ENCODE results near the gene ABL1. TPM values are rescaled to one million over a fixed set of nuclear protein-coding genes. Genes with fewer than 3 reads are reported as not detected.

The ABL1 gene
- total and polyA plus RNA-seq, 4 donors = 23.3 to 60.0 (median 37.7) TPM

DNA sequence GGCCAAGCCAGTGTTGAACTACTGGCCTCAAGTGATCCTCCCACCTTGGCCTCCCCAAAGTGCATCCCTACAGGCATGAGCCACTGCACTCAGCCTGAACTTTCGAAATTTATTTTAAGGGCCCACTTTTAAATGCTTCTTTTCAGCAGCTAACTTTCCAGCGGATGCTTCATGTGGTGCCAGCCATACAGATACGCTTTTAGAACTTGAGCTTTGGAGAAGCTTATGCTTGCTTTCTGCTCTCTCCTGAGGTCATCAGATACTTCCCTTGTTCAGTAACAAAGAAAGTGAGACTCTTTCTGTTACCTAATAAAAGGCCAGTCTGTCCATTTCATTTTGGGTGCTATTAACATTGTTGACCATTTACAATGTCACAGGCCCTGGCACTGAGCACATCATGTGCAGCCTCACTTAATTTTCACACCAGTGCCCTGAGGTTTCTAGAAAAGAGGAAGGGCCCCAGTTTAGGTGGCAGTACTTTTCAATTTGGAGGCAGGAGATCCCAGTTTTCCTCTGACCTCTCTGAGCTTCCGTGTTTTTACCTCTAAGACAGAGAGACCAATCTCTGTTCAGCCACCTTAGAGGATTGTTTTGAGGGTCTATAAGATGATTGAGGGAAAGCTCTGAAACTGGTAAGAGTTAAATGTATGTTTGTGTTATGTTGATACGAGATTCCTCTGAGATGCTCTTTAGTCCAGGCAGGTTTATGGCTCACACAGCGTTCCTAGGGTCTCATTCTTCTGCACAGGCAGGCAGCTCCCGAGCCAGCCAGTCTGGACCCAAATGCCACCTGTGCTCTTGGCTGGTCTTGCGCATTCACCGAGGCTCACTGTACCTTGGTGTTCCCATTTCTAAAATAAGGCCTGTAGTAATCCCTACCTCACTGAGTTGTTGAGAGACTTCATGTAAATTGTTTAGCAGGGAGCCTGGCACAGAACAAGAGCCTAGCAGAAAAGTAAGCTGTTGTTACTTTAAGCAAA is 4.4 kb downstream of the ABL1 start:
- Histone ChIP-seq H3K27ac (ENCODE audit: low read depth in 1 of 2, low read length in 1 of 2) (peak overlapping the region in 1 of 2 donors; percentile 11), H3K9me3 (ENCODE audit: control insufficient read depth in 4 of 4, insufficient read depth in 3 of 4, low read length in 3 of 4) (no peaks in the 10 kb centered on the region), H3K9ac (ENCODE audit: insufficient read depth in 1 of 2, low read length in 2 of 2) (no peak overlapping the region), H3K36me3 (ENCODE audit: control insufficient read depth in 4 of 4, insufficient read depth in 4 of 4, low read length in 4 of 4) (no peaks in the 10 kb centered on the region), H3K4me3 (no peak overlapping the region), H3K27me3 (ENCODE audit: control insufficient read depth in 3 of 3, insufficient read depth in 3 of 3, low read length in 2 of 3) (no peaks in the 10 kb centered on the region), H3K4me1 (ENCODE audit: control insufficient read depth in 5 of 5, insufficient read depth in 5 of 5, low read length in 5 of 5) (peaks cover 5 to 44% (median 11%) of the 10 kb centered on the region in 5 donors)
- ATAC-seq (ENCODE audit: insufficient read depth, low FRiP score) (no peak), DNase-seq (peak in 1 of 3 donors; percentile 32)
- TF ChIP-seq, protein P1, sequence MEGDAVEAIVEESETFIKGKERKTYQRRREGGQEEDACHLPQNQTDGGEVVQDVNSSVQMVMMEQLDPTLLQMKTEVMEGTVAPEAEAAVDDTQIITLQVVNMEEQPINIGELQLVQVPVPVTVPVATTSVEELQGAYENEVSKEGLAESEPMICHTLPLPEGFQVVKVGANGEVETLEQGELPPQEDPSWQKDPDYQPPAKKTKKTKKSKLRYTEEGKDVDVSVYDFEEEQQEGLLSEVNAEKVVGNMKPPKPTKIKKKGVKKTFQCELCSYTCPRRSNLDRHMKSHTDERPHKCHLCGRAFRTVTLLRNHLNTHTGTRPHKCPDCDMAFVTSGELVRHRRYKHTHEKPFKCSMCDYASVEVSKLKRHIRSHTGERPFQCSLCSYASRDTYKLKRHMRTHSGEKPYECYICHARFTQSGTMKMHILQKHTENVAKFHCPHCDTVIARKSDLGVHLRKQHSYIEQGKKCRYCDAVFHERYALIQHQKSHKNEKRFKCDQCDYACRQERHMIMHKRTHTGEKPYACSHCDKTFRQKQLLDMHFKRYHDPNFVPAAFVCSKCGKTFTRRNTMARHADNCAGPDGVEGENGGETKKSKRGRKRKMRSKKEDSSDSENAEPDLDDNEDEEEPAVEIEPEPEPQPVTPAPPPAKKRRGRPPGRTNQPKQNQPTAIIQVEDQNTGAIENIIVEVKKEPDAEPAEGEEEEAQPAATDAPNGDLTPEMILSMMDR (IDR thresholded peaks at IDR 0.05; ENCODE audit: control extremely low read depth, extremely low read depth) = no peak
- WGBS, 2 donors = 81 to 83% methylated on average over 9 of the region's 9 CpGs

DNA sequence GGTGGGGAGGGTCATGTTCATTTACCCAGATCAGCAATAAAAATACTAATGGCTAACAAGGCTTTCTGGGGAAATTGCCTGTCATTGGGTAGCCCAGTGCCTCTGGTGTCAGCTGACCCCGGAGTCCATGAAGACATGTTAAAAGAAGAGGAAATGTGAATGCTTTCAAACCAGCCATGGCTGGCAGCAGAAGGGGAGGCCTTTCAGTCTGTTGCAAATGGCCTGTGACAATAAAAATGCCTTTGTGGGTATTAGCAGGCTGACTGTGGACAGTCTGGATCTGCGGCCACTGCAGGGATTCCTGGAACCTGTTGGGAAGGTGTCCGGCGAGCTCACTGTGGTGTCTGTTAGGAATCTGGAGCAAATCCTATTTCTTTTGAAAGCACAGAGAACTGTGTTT is 7.5 kb downstream of the ABL1 start:
- DNase-seq = no peak
- no peak overlapping the region for H3K4me3 ChIP-seq
- H3K27ac ChIP-seq (ENCODE audit: low read depth in 1 of 2, low read length in 1 of 2) = no peak overlapping the region
- no peaks in the 10 kb centered on the region for H3K36me3 ChIP-seq (ENCODE audit: control insufficient read depth in 4 of 4, insufficient read depth in 4 of 4, low read length in 4 of 4)
- H3K9ac ChIP-seq (ENCODE audit: insufficient read depth in 1 of 2, low read length in 2 of 2) = no peak overlapping the region
- no peak for ATAC-seq (ENCODE audit: insufficient read depth, low FRiP score)
- 89 to 92% methylated on average over 4 of the region's 4 CpGs for WGBS, 2 donors
- TF ChIP-seq, protein P1 (IDR thresholded peaks at IDR 0.05; ENCODE audit: control extremely low read depth, extremely low read depth) = no peak
- H3K9me3 ChIP-seq (ENCODE audit: control insufficient read depth in 4 of 4, insufficient read depth in 3 of 4, low read length in 3 of 4) = no peaks in the 10 kb centered on the region
- H3K4me1 ChIP-seq (ENCODE audit: control insufficient read depth in 5 of 5, insufficient read depth in 5 of 5, low read length in 5 of 5) = peaks cover 6 to 58% (median 11%) of the 10 kb centered on the region in 5 donors
- H3K27me3 ChIP-seq (ENCODE audit: control insufficient read depth in 3 of 3, insufficient read depth in 3 of 3, low read length in 2 of 3) = no peaks in the 10 kb centered on the region

DNA sequence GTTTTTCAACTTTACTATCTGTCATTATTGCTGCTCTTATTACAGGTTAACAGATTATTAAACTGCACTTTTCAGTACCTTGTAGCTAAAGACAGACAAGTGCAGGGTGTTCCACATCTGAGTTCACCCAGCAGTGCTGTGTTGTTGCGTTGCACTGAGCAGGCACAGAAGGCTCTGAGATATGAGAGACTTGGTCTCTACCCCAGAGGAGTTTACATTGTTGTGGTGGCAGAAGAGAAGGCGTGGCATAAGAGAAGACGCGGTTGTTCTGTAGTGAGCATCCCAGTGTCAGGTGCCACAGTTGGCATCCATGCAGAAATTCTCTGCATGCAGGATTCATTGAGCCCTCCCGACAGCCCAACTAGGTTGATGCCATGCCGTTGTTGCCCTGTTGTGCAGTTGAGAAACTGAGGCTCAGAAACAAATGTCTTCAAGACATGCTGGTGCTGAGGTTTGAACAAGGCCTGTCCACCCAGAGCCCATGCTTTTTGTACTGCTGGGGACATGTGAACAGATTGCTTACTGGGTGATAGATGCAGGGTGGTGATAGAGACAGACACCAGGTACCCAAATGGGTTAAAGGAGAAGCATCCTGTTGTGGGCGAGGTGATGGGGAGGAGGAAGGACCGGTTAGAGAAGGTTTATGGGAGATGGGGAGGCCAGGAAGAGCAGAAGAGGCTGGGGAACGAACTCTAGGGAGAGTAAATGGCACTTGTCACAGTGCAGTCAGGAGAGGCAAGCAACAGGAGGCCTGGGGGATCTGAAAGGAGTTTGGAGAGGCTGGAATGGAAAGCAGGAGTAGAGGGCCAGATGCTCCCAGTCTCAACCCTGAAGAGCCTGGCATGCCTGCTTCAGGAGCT is 8.2 kb downstream of the ABL1 start:
- Histone ChIP-seq H3K9ac (ENCODE audit: insufficient read depth in 1 of 2, low read length in 2 of 2) (no peak overlapping the region), H3K36me3 (ENCODE audit: control insufficient read depth in 4 of 4, insufficient read depth in 4 of 4, low read length in 4 of 4) (no peaks in the 10 kb centered on the region), H3K9me3 (ENCODE audit: control insufficient read depth in 4 of 4, insufficient read depth in 3 of 4, low read length in 3 of 4) (no peaks in the 10 kb centered on the region), H3K27ac (ENCODE audit: low read depth in 1 of 2, low read length in 1 of 2) (peak overlapping the region in 1 of 2 donors; percentile 5), H3K27me3 (ENCODE audit: control insufficient read depth in 3 of 3, insufficient read depth in 3 of 3, low read length in 2 of 3) (no peaks in the 10 kb centered on the region), H3K4me1 (ENCODE audit: control insufficient read depth in 5 of 5, insufficient read depth in 5 of 5, low read length in 5 of 5) (peaks cover 2 to 58% (median 11%) of the 10 kb centered on the region in 5 donors), H3K4me3 (no peak overlapping the region)
- DNase-seq = no peak
- TF ChIP-seq, protein P1 (IDR thresholded peaks at IDR 0.05; ENCODE audit: control extremely low read depth, extremely low read depth) = no peak
- no peak for ATAC-seq (ENCODE audit: insufficient read depth, low FRiP score)
- WGBS, 2 donors = 80 to 82% methylated on average over 9 of the region's 9 CpGs

Measured in lung (tissue), 12 donors.